SJSA1 (cell line): ENCODE measurements around the gene ZCCHC14. TPM values are rescaled to one million over a fixed set of nuclear protein-coding genes. Genes with fewer than 3 reads are reported as not detected.
A peak's percentile ranks its signal among the peaks of the same experiment; 100 is the strongest.
"Not testable (repeated sequence)": the region's sequence is repeated elsewhere in the genome, so short reads cannot be mapped to it uniquely, and the experiment has no call there.

Experiments
- DNase-seq, 2 experiments: peaks; one replicate each; pipeline ENCODE4 v3.0.0-alpha.2; 2015 to 2020; ENCODE audit warnings: low spot score in 2 of 2, low read depth in 1 of 2
- H3K27ac ChIP-seq: fragments of 250-450 bp; sonication (Bioruptor Pico); 2 replicates; pipeline ENCODE4 v1.5.1; 2020; ENCODE audit warnings: mild to moderate bottlenecking, moderate library complexity
- H3K27me3 ChIP-seq: fragments of 250-450 bp; sonication (Bioruptor Pico); replicated peaks from 2 replicates; pipeline ENCODE4 v1.5.1; 2020; ENCODE audit warnings: mild to moderate bottlenecking, moderate library complexity
- H3K36me3 ChIP-seq: fragments of 250-450 bp; sonication (Bioruptor Pico); 2 replicates; pipeline ENCODE4 v1.5.1; 2020; ENCODE audit warnings: mild to moderate bottlenecking
- H3K4me1 ChIP-seq: fragments of 250-450 bp; sonication (Bioruptor Pico); replicated peaks from 2 replicates; pipeline ENCODE4 v1.6.1; 2021; ENCODE audit warnings: mild to moderate bottlenecking
- H3K4me3 ChIP-seq: fragments of 250-450 bp; sonication (Bioruptor Pico); 2 replicates; pipeline ENCODE4 v1.5.1; 2020; ENCODE audit warnings: mild to moderate bottlenecking
- H3K9me3 ChIP-seq: fragments of 250-450 bp; sonication (Bioruptor Pico); replicated peaks from 2 replicates; pipeline ENCODE4 v1.5.1; 2020; ENCODE audit warnings: mild to moderate bottlenecking
- total RNA-seq: library from RNA; depleted of rRNA; stranded (reverse); fragments of >200 nt; shearing (Covaris generic); gene quantifications from 2 replicates; pipeline ENCODE4 v1.2.3, GENCODE V29; 2014

ZCCHC14 gene
- total RNA-seq, 1 experiment from 2014 or later, result 10.7 TPM

DNA sequence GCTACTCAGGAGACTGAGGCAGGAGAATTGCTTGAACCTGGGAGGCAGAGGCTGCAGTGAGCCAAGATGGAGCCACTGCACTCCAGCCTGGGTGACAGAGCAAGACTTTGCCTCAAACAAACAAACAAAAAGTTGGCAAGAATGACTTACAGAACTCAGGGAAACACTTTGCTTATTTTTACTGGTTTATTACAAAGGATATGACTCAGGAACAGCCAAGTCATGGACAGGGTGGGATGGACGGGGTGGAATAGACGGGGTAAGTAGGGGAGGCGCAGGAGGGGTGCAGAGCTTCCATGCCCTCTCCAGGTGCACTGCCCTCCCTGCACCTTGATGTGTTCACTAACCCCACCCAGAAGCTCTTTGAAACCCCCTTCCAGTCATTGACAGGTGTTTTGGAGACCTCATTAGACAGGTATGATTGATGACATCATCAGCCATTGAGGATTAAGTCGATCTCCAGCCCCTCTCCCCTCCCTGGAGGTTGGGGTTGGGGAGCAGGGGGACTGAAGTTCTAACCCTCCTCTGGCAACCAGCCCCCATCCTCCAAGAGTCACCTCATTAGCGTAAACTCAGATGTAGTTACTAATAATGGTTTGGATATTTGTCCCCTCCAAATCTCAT is 41.3 kb upstream of the ZCCHC14 start:
- H3K36me3 ChIP-seq, result no peaks in the 10 kb centered on the region
- no peaks in the 10 kb centered on the region for H3K27me3 ChIP-seq
- peaks cover 25% of the 10 kb centered on the region for H3K4me1 ChIP-seq
- H3K27ac ChIP-seq, result no peak overlapping the region
- peaks cover 13% of the 10 kb centered on the region for H3K9me3 ChIP-seq
- peak in 1 of 2 experiments; percentile 51 for DNase-seq
- no peak overlapping the region for H3K4me3 ChIP-seq

DNA sequence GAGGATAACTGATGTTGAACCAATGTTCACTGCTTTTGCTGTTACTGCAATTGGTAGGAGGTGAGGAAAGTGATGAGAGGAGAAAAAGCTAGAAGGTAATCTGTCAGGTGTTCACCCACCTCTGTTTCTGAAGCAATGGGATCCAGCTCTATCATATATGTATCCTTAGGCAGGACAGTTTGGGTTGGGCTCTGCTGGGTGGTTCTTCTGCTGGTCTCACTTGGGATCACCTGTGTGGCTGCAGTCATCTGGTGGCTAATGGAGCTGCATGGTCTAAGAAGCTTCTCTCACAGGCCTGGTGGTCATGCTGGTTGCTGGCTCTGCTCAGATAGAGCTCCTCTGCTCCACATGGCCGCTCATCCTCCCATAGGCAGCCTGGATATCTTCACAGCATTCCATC is 40.2 kb upstream of the ZCCHC14 start:
- DNase-seq, result no peak
- Histone ChIP-seq H3K27me3 (no peaks in the 10 kb centered on the region), H3K4me1 (peaks cover 15% of the 10 kb centered on the region), H3K27ac (no peak overlapping the region), H3K36me3 (no peaks in the 10 kb centered on the region), H3K4me3 (no peak overlapping the region), H3K9me3 (peaks cover 13% of the 10 kb centered on the region)

DNA sequence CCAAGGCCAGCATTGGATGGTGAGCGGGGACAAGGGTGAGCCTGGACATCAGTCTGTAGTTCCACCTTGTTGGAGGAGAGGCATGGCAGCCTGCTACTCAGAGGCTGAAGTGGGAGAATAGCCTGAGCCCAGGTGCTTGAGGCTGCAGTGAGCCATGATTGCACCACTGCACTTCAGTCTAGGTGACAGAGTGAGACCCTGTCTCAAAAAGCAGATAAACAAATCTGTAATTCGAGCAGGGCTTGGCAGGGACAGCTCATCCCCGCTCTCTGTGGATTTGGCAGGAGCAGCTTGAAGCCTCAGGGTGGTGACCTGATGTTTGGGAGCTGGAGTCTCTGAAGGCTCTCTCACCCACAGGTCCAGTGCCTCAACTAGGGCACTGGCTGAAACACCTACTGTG is 38.6 kb upstream of the ZCCHC14 start:
- DNase-seq, result no peak
- Histone ChIP-seq H3K27ac (no peak overlapping the region), H3K36me3 (no peaks in the 10 kb centered on the region), H3K4me1 (peaks cover 10% of the 10 kb centered on the region; the same call in 1 of the 2 replicates), H3K9me3 (peaks cover 13% of the 10 kb centered on the region), H3K27me3 (no peaks in the 10 kb centered on the region), H3K4me3 (no peak overlapping the region)

DNA sequence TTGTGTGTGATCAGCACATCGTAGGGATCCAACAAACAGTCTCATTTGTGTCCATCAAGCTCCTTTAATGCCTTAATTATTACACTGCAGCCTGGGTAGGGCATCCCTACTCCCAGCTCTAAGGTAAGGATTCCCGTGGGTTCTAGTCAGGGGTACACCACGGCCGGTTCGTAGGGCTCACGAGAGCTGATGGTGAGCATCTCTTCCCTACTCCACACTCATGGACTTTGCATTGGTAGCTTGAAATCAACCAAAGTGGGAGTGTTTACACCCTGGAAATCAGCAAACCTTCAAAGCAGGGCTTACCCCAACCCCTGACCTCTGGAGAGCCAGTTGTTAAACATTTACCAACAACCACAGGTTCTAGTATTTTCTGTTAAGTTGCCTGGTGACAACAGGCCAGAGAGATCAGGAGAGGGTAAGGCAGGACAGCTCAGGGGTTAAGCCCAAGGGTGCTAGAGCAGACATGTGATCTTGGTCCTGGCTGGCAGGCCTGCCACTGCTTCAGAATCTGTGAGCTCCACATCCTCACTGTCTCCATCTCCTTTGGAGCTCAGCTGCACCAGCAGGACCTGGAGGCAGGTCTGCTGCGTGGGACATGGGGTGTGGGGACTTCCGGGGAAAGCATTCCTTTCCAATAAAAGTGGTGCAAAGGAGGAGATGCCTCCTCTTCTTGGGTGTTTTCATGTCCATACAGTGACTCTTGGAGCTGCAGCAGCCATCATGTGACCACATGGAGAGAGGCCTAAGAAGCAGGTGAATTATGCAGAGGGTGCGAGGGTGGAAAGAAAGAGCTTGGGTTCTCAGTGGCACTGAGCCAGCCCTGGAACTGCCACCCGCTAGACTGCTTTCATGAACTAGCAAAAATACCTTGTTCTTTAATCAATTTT is 36.1 kb upstream of the ZCCHC14 start:
- Histone ChIP-seq H3K9me3 (peaks cover 13% of the 10 kb centered on the region), H3K27me3 (no peaks in the 10 kb centered on the region), H3K4me3 (no peak overlapping the region), H3K27ac (no peak overlapping the region), H3K36me3 (no peaks in the 10 kb centered on the region), H3K4me1 (0 out of 2 replicates have a peak, but pooled peaks cover 3% of the 10 kb centered on the region)
- no peak for DNase-seq

DNA sequence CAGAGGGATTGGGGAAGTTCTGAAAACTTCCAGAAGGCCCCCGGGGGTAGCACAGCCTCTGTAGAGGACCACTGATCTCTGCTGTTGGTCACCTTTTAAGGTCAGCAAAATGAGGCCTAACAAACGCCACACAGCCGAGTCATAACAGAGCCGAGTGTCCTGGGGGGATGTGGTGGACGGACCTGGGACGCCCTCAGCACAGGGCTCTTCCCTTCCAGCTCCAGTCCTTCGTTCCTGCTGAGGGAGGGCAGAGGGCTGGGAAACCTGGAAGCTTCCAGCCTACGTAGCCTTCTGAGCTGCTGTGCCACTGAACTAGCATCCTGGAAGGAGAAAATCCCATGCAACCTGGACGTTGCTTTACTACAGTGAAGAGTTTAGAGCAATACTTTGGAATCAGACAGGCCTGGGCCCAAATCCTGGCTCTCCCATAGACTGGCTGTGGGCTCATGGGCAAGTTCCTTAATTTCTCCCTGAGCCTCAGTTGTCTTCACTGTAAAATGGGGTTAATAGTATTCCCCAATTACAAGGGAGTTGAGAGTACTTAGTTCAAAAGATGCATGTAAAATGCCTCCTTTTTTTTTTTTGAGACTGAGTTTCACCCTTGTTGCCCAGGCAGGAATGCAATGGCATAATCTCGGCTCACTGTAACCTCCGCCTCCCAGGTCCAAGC is 34.4 kb upstream of the ZCCHC14 start:
- Histone ChIP-seq H3K4me3 (no peak overlapping the region), H3K9me3 (0 out of 2 replicates have a peak, but pooled peaks cover 3% of the 10 kb centered on the region), H3K27me3 (no peaks in the 10 kb centered on the region), H3K36me3 (no peaks in the 10 kb centered on the region), H3K4me1 (no peaks in the 10 kb centered on the region), H3K27ac (no peak overlapping the region)
- no peak for DNase-seq

DNA sequence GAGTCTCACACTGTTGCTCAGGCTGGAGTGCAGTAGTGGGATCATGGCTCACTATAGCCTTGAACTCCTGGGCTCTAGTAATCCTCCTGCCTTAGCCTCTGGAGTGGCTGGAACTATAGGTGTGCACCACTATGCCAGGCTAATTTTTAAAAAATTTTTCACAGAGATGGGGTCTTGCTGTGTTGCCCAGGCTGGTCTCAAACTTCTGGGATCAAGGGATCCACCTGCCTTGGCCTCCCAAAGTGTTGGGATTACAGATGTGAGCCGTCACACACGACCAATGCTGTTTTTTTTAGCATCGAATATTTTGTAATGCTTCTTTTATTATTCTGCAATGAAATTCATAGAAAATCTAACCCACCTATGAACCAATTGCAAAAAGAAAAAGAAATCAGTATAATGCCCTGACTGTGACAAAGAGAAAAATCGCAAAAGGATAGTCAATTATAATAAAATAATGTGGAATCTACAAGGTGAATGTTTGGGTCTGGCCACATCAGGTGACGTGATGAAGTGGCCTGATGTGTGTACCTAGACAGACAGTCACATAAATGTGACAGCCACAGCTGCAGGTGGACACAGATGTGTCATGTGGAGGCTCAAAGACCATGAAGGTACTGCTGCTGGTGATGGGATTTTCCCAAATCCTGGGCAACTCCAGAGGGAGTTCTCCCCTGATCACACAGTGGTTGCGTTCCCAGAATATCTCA is 33.6 kb upstream of the ZCCHC14 start:
- Histone ChIP-seq H3K9me3 (0 out of 2 replicates have a peak, but pooled peaks cover 3% of the 10 kb centered on the region), H3K4me3 (no peak overlapping the region), H3K27ac (no peak overlapping the region), H3K4me1 (no peaks in the 10 kb centered on the region), H3K36me3 (no peaks in the 10 kb centered on the region), H3K27me3 (no peaks in the 10 kb centered on the region)
- DNase-seq, result no peak

DNA sequence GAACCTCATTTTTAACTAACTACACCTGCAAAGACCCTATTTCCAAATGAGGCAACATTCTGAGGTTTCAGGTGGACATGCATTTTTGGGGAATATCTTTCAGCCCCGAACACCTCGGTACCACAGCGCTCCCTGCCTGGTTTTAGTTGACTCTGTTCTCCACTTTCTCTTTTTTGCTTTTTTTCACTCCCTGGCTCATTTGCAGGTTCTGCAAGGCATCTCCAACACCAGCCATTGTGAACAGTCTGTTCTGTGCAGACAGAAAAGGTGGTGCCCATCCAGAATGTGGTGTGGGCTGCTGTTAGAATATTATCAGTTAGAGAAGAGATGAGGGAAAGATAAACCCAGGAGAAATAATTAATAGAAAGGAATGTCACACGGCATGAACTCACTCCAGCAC is 32.5 kb upstream of the ZCCHC14 start:
- 0 out of 2 replicates have a peak, but pooled peaks cover 3% of the 10 kb centered on the region for H3K9me3 ChIP-seq
- DNase-seq, result no peak
- H3K36me3 ChIP-seq, result no peaks in the 10 kb centered on the region
- H3K4me3 ChIP-seq, result no peak overlapping the region
- H3K27ac ChIP-seq, result no peak overlapping the region
- H3K27me3 ChIP-seq, result no peaks in the 10 kb centered on the region
- no peaks in the 10 kb centered on the region for H3K4me1 ChIP-seq

DNA sequence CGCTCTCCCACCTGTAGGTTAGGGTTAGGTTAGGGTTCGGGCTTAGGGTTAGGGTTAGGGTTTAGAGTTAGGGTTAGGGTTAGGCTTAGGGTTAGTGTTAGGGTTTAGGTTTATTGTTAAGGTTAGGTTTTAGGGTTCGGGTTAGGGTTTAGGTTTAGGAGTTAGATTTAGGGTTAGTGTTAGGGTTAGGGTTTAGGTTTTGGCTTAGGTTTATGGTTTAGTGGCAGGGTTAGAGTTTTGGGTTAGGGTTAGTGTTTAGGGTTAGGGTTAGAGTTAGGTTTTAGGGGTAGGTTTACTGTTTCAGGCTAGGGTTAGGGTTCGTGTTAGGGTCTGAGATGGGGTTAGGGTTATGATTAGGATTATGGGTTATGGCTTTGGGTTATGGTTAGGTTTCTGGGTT is 31.6 kb upstream of the ZCCHC14 start:
- H3K4me1 ChIP-seq, result peaks cover under 1% of the 10 kb centered on the region; the same call in 1 of the 2 replicates
- H3K27ac ChIP-seq, result no peak overlapping the region
- no peaks in the 10 kb centered on the region for H3K36me3 ChIP-seq
- H3K27me3 ChIP-seq, result no peaks in the 10 kb centered on the region
- H3K4me3 ChIP-seq, result no peak overlapping the region
- H3K9me3 ChIP-seq, result 0 out of 2 replicates have a peak, but pooled peaks cover under 1% of the 10 kb centered on the region
- no peak for DNase-seq

DNA sequence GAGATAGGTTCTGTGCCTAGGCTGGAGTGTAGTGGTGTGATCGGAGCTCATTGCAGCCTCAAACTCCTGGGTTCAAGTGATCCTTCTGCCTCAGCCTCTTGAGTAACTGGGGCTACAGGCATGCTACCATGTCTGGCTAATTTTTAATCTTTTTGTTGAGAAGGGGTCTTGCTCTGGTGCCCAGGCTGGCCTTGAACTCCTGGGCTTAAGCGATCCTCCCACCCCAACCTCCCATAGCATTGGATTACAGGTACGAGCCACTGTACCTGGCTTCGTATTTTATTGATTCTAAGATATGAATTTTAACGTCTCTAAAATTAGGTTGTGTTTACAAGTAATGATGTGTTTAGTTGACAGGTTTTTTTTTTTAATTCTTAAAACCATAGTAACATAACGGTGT is 30.8 kb upstream of the ZCCHC14 start:
- not testable (repeated sequence) for H3K9me3 ChIP-seq, H3K27me3 ChIP-seq, H3K36me3 ChIP-seq, DNase-seq, H3K4me3 ChIP-seq, H3K4me1 ChIP-seq, H3K27ac ChIP-seq

DNA sequence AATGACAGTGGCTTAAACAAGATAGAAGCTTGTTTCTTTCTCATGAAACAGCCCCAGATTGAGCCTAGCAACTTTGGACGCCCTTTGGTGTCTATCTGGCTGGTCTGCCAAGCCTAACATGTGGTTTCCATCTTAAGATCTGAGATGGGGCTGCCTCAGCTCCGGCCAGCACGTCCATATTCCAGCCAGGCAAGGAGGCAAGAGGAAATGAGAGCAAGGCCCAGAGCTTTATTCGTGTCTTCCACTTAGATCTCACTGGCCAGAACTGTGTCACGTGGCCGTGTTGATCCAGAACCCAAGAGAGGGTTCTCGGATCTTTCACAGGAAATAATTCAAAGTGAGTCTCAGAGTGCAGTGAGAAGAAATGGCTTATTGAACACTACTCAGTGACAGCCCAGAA is 28.9 kb upstream of the ZCCHC14 start:
- peaks cover 16% of the 10 kb centered on the region for H3K4me1 ChIP-seq
- not testable (repeated sequence) for DNase-seq, H3K27ac ChIP-seq, H3K4me3 ChIP-seq, H3K27me3 ChIP-seq, H3K36me3 ChIP-seq, H3K9me3 ChIP-seq

DNA sequence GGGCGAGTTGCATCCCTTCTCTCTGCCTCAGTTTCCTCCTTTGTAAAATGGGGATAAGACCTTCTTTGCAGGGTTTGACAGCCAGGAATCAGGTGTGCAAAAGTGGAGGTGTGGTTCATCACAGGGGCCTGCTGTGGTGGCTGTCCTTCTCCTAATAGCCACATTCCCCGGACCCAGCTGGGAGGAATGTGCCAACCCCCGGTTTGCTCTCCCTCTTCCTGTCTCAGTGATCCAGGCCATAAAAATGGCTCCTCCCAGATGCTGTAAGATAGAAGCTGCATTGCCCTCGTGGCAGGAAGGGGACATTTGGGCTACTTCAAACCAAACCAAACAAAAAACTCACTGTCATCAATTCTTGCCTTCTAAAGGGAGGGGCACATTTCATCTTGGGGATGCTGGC is 26.3 kb upstream of the ZCCHC14 start:
- H3K27me3 ChIP-seq, DNase-seq, H3K36me3 ChIP-seq, H3K9me3 ChIP-seq, H3K4me3 ChIP-seq, H3K27ac ChIP-seq: not testable (repeated sequence)
- peaks cover 16% of the 10 kb centered on the region for H3K4me1 ChIP-seq

DNA sequence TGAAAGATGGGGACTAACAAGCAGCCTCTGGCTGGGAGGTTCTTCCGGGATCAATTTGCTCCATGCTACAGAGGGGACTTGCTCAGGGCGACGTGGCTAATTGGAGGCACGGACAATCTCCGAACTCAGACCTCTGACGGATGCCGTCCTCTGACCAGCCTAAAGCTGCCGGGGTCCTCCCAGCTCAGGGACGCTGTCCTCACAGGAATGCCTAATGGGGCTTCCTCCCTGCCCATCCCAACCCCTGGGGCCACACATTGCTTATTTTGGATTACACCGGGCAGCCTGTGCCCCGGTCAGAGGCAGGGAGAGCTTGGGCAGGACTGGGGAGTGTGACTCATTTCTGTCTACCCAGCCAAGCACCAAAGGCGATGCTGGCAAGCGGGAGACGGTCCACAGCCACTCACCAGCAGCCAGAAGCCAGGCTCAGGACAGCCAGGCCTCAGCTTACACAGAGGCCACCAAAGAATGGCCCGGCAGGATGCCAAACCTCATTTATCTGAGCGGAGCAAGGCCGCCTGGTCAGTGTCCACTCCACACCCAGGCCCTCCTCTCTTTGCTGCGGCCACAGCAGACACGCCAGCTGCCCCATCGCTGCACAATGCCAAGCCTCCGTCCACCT is 25.7 kb upstream of the ZCCHC14 start:
- peak; percentile 31 to 81 for DNase-seq
- not testable (repeated sequence) for H3K36me3 ChIP-seq, H3K9me3 ChIP-seq, H3K27me3 ChIP-seq, H3K27ac ChIP-seq, H3K4me3 ChIP-seq
- peaks cover 16% of the 10 kb centered on the region for H3K4me1 ChIP-seq
